HG02759 (cell line): ENCODE measurements around the gene ATP4A.

Experiments used
- ATAC-seq: cut with Tn5 transposase; IDR thresholded peaks from one replicate; pipeline ENCODE4 v1.9.1; 2021; ENCODE audit warnings: mild to moderate bottlenecking, moderate library complexity; ENCODE audit not compliant: unreplicated experiment

The ATP4A gene

DNA sequence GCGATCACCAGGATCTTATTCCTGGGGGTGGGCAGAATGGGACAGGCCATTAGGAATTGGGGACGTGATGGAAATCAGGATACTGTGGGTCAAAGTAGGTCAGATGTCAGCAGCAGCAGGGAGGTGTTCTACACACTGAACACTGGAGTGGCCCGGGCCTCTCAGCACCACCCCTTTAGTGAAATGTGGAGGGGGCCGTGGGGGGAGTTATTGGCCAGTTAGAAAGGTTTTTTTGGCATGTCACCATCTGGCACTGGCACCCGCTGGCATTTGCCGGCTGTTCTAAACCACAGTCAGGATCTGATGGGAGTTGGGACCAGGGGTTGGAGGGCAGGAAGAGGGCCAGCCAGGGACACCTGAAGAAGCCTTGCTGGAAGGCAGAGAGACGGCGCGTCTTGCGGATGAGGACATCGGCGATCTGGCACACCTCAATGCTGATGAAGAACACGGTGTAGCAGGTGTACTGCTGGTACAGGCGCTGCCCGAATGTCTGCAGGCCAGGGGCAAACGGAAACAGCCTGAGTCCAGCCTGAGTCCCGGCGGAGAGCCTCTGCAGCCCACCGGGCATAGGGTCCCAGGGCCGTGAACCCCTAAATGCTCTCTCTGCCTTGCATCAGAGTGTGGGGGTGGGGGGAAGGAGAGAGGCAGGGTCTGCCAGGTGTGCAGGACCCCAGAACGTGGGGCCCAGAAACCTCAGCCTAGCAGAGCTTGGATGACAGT lies 12.2 kb downstream of the ATP4A start:
- ATAC-seq, result no peak

DNA sequence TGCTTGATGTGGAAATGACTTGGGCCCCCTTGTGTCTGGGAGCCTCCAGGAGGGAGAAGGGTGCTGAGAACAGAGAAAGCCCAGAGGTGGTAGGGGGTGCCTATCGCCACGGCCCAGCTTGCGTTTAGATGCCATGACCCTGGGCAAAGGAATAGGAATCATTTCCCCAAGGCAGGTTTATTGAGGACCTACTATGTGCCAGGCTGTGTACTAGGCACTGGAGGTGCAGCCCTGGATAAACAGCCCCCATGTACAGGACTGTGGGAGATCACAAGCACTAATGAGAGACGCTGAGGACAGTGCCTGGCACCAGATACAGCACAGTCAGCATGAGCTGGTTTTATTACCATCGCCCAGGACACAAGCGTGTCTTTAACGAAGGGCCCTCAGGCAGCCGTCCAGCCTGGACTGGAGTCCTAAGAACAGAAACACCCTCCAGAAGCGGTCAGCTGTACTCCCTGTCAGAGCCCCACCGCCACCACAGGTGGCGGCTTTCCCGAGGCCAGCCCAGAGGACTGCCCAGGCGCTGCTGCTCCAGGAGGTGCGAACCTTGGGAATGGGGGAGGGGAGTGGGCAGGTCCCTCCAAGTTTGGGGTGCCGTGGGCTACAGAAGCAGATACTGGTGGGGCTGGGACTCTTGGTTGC lies 13.5 kb downstream of the ATP4A start:
- ATAC-seq, result no peak

DNA sequence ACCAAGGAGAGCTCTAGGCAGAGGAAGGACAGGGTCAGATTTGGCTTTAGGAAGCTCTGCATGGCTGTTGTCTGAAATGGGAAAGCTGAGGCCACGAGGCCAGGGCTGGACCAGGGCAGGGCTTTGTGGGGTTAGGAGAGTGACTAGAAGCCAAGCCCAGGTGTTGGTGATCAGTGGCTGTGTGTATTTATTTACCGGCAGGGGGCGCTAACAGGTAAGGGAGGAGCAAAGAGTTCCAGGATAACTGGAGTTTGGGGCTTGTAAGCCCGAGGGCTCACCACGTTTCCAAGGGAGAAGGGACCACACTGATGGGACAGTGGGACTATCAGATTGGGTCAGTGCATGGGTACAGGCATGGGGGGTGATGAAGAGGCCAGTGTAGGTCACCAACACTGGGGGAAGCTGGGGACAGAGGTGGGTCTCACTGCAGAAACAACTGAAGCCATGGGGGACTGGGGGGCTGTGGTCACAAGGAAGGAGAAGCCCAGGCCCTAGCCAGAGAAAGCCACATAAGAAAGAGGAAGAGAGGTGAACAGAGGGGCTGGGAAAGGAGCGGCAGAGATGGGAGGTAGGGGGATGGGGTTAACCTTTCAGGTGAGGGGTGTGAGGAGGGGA lies 14.2 kb downstream of the ATP4A start:
- ATAC-seq, result no peak

DNA sequence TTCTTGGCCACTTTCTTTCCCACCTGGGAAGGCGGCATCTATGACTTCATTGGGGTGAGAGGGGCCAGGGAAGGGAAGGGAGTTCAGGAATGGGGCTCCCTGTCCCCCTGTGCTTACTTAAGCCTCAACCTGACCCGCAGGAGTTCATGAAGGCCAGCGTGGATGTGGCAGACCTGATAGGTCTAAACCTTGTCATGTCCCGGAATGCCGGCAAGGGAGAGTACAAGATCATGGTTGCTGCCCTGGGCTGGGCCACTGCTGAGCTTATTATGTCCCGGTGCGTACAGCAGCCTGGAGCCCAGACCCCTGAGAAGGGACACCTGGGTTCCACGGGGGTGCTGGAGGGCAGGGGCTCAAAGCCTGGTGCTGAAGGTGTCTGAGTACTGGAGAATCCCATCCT lies 16.9 kb downstream of the ATP4A start:
- no peak for ATAC-seq

DNA sequence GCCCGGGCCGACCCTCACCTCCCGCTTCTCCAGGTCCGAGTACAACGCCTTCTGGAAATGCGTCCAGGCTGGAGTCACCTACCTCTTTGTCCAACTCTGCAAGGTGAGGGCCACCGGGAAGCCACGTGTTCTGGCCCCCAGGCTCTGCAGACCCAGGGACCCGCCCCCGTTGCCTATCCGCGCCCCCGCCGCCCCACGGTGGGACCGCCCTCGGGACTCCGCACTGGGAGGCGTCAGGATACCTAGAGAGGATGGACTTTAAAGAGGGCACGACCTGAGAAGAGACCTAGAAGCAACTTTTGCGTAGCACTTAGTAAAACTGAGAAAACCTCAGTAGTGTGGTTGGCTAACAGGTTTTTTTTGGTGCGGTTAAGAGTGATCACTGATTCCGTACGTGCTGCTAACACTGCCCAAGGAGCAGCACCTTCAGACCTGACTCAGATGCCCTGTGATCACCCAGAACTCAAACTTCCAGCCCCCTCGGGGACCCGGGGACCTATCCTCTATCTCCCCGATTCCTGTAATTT lies 17.5 kb downstream of the ATP4A start:
- ATAC-seq, result peak; percentile 52

DNA sequence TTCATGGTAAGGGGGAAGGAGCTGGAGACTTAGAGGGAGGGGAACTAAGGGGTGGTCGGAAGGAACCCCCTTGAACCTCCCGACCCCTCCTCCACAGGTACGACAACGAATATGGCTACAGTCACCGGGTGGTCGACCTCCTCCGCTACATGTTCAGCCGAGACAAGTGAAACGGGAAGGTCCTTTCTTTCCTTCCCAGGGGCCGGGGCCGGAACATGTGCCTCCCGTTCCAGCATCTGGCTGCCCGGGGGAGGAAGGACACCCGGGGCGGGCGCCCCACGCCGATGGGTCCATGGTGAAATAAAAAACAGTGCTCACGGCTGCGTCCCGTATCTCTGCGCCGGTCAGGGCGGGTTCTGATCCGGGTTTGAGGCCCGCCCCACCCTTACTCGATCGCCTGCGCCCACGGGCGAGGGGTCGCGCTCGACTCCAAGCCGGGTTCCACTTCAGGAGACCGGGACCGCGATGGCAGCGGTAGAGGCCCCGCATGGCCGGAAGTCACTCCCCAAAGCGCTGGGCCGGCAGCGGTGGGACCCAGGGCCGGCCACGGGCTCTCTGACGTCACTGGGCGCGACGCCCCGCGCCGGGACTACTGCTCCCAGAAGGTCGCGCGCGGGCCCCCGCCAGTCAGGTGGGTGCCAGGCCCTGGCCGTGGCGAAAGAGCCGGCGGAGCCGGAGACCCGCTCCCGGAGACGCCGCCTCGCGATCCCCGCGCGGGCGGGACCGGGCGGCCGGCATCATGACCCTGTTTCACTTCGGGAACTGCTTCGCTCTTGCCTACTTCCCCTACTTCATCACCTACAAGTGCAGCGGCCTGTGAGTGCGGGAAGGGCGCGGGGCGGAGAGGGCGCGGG lies 18.2 kb downstream of the ATP4A start, which contains the start of gene TMEM147:
TSS of gene TMEM147 (plus strand) at position 626 of the 854 bp plus-strand sequence. CDS start at position 740, 114 bp downstream.
- peak; percentile 86 for ATAC-seq

DNA sequence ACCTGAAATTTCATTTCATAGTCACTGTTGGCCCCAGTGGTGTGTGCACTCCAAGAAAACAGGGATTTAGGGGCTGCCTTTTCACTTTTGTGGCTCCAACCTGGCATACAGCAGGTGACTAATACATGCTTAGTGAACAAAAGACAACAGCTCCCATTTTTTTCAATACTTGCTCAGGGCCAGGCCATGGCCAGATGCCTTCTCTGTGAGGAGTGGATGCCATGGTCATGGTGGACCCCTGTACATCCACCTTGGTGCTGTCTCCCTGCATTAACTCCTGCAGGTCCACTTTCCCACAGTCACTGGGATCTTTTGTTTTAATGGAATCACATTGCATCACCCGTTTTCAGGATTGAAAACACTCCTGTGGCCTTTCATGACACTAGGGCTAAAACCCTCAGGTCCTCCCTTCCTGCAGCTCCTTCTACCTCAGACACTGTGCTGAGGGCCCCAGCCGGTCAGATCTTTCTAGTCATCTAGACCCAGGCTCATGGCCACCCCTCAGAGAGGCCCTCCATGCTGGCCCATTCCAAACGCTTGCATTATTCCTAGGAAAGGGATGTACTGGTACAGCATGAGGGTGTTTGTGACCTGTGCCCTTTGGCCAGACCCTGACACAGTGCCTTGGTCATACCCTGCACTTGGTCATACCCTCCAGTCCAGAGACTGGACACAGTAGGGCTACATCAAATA lies 19.2 kb downstream of the ATP4A start:
- ATAC-seq, result no peak

DNA sequence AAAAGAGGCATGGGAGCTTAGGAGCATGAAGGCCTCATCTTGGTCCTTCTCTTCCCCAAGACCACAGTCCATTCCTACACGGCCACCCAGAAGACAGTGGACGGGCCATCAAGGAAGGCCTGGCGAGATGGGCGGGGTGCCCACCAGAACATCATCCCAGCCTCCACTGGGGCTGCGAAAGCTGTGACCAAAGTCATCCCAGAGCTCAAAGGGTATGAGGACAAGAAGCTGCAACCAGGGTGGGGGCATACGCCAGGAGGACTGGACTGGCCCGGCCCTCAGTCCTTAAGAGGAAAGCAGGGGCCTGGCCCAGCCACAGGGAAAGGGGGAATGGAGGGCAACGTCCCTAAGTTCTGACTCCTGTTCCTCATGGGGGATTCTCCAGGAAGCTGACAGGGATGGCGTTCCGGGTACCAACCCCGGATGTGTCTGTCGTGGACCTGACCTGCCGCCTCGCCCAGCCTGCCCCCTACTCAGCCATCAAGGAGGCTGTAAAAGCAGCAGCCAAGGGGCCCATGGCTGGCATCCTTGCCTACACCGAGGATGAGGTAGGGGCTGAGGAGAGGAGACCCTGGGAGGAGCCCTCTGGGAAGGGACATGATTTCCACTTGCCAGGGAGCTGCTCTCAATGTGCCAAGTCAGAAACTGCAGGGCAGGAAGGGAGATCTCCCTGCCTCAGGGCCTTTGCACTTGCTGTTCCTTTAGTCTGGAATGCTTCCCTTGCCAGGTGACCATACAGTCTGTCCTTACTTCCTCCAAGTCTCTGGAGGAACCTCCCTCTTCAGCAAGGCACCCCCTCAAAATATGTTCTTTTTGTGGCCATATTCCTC lies 20.0 kb downstream of the ATP4A start:
- ATAC-seq, result no peak

DNA sequence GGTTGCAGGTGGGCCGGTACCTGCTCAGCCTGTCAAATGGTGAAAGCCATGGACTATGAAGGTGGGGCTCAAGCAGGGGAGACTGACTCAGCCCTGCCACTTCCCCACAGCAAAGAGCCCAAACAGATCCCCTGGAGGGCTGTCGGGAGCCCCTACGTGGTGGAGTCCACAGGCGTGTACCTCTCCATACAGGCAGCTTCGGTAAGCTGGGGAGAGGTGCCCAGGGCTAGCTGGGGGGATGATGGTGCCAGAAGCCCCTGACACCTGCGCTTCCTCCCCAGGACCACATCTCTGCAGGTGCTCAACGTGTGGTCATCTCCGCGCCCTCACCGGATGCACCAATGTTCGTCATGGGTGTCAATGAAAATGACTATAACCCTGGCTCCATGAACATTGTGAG lies 21.2 kb downstream of the ATP4A start:
- no peak for ATAC-seq

DNA sequence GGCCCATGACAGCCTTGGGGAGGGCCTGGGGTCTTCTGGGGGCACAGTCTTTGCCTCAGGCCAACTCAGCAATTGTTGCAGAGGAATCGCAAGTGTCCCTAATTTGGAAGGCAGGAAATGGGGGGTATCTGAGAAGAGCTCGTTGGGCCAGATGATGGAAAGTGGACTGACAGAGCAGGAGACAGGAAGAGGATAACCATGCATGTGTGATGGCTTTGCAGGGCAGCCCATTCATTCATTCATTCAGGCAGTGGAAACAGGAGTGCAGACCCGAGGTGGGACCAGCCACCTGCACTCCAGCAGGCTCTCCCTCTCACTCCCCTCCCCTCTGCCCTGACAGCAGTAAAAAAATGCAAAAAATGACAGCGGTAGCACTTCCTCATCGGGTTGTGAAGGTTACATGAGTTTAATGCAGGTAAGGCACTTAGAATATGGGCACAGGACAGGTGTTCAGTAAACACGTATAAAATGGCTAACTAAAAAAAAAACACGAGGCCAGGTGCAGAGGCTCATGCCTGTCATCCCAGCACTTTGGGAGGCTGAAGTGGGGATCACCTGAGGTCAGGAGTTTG lies 23.0 kb downstream of the ATP4A start:
- ATAC-seq, result no peak

DNA sequence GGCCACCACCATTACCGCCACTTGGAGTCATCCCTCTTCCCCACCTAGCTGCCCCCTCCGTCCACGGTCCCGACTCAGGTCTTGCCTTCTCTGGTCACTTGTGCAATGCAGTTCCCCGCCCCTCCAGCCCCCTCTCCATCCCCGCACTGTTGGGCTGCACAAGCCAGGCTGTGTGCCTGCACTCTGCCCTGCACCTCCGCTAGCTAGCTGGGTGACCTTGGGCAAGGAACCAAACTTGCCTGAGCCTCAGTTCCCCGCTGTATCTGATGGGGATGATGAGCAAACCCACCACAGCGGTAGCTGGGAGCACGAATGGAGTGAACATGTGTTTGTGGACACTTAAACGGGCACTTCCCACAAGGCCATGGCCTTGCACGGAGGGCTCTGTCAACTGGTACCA lies 23.6 kb downstream of the ATP4A start:
- ATAC-seq, result no peak

DNA sequence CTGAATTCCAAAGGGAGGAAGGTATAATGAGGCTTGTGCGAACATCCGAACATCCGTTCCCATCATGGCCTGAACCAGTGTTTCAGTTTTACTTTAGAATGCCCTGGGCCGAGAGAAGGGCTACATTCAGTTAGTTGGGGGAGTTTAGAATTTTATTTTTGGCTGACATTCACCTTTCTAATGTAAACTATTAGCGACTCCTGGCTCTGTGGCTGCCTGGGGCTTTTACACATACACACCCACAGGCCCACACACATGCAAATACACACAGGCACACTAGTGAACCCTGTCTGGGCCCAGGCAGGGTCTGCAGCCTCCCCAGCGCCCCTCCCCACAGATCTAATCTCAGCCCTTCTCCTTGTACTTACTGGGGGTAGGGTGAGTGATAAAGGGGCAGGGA lies 24.1 kb downstream of the ATP4A start:
- no peak for ATAC-seq

DNA sequence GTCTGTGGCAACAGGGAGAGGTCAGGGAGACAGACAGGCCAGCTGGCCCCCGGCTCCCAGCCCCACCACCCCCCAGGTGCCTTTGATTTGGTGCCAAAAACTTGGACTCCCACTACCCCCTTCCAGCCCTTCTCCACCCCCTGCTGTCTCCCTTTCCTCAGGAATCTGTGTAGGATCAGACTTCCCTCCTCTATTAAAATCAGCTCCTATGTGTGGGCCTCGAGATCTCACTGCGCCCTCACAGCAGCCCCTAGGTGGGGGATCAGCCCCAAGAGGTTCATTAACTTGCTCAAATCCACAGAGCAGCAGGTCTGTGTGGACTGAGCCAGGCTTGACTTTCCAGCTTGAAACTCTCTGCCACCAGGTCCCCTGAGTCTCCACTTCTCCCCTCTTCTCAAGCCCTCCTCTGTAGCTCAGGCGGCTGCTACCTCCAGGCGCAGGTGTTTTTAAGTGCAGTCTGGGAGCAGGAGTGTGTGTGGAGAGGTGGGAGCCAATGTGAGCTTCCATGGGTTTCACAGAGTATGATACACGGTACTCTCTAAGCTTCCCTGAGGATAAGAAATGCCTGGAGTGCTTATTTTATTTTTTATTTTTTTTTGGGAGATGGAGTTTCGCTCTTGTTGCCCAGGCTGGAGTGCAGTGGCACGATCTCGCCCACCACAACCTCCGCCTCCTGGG lies 28.5 kb downstream of the ATP4A start:
- no peak for ATAC-seq

DNA sequence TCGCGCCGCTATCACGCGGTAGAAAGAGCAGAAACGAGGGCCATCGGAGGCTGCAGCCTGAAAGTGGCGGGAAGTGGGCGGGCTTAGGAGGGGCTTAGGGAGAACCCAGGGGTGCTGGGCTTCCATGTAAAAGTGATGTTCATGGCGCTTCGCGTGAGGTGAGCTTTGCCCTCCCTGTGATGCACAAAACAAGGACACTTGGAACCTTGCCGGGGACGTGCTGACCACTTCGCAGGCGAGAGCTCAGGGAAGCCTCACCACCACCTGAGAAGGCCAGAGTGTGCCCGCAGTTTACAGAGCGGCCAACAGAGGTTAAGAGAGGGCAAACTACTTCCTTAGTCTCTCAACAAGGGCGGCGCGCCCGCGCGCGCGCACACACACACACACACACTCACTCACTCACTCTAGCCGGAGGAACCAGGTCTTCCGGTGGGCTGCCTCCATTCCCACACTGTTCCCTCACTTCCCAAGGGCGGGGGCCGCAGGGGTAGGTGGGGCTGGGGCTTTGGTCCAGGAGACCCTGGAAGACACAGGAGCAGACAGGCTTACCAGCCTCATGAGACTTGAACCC lies 29.6 kb downstream of the ATP4A start:
- ATAC-seq, result no peak

DNA sequence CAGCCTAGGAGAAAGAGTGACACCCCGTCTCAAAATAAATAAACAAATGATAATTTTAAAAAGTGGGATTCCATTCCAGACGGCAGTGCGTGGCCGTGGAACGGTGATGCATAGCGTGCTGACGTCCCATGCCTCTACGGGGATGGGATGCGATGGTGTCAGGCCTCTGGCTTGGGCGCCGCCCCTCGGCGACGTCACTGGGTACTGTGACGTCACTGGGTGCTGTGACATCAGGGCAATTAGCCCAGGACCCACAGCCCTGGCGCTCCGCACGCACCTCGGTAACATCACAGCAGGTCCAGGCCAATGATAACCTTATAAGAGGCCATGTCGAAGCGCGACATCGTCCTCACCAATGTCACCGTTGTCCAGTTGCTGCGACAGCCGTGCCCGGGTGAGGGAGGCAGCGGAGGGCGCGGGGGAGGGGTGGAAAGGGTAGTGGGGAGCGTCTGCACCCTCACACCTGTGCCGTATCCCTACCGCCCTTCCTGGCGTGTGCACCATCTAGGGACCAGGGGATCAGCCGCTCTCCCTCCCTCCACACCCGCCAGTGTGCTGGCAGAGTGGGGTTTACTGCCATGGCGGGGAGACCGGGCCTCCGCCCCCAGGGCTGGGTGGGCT lies 30.1 kb downstream of the ATP4A start, which contains the start of gene GAPDHS:
TSS of gene GAPDHS (plus strand) at position 256 of the 621 bp plus-strand sequence. CDS start at position 328, 72 bp downstream.
- ATAC-seq, result no peak

DNA sequence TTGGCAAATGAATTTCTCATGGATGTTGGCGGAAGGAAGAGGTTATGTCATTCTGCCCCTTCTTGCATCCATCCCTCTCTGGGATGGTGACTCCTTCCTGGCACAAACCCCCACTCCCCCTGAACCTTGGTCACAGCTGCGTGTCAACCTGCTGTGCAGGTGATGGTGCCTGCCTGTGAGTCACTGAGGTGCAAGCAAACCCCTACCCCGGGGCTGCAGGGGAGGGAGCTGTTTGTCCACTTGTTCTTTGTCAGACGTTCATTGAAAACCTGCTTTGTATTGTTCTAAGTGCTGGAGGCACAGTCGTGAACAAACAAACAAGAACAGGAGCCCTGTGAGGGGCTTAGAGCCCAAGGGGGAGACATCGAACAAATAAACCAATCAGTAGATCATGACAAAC lies 32.2 kb downstream of the ATP4A start:
- no peak for ATAC-seq
